HG02938 (cell line): ENCODE measurements around the gene FGD5.

Experiments
- ATAC-seq: cut with Tn5 transposase; IDR thresholded peaks from one replicate; pipeline ENCODE4 v1.9.1; 2021; ENCODE audit warnings: mild to moderate bottlenecking, moderate library complexity; ENCODE audit not compliant: unreplicated experiment

The FGD5 gene

GRCh38 chr3:14959359-14959943 is 140.7 kb downstream of the FGD5 start:
- no peak for ATAC-seq

- no peak for ATAC-seq
Measured at GRCh38 chr3:14962762-14963161, 144.0 kb downstream of the FGD5 start.

- no peak for ATAC-seq
Measured at GRCh38 chr3:14967285-14967684, 148.5 kb downstream of the FGD5 start.

- no peak for ATAC-seq
Measured at GRCh38 chr3:14969671-14970070, 150.9 kb downstream of the FGD5 start.

GRCh38 chr3:14976317-14976716 is 157.6 kb downstream of the FGD5 start:
- no peak for ATAC-seq

- no peak for ATAC-seq
Measured at GRCh38 chr3:14980689-14981088, 161.9 kb downstream of the FGD5 start.
